WTC11 (cell line): ENCODE measurements around the gene ZSCAN25. TPM values are rescaled to one million over a fixed set of nuclear protein-coding genes. Genes with fewer than 3 reads are reported as not detected.

ENCODE experiments used
- ATAC-seq: fragments of 200-7000 bp; cut with Tn5 transposase; 2 replicates; pipeline ENCODE4 v1.10.0; 2021; ENCODE audit warnings: mild to moderate bottlenecking, moderate library complexity
- CTCF ChIA-PET: fragments of 300-600 bp; sonication (Branson Sonifier 250); formaldehyde crosslinking; loops from one replicate; lab custom pipeline; 2021; ENCODE audit warnings: antibody characterized with exemption; lab: Charles Lee
- POLR2A ChIA-PET: fragments of 350-600 bp; sonication (Branson Sonifier 250); formaldehyde crosslinking; loops from one replicate; lab custom pipeline; 2021; ENCODE audit warnings: antibody characterized with exemption; lab: Charles Lee
- DNase-seq: peaks from one replicate; pipeline ENCODE4 v3.0.0; 2021; ENCODE audit warnings: low spot score
- H3K27ac Mint-ChIP-seq: 2 replicates; pipeline ENCODE4 v1.8.0; 2021; ENCODE audit warnings: mixed read lengths
- H3K27me3 Mint-ChIP-seq: 2 replicates; pipeline ENCODE4 v1.8.0; 2021; ENCODE audit warnings: low read depth, mild to moderate bottlenecking, moderate library complexity, mixed read lengths
- H3K36me3 Mint-ChIP-seq: 2 replicates; pipeline ENCODE4 v1.8.0; 2021; ENCODE audit warnings: mixed read lengths
- H3K4me1 Mint-ChIP-seq: 2 replicates; pipeline ENCODE4 v1.8.0; 2022; ENCODE audit warnings: mixed read lengths
- H3K4me3 Mint-ChIP-seq: 2 replicates; pipeline ENCODE4 v1.8.0; 2021; ENCODE audit warnings: mild to moderate bottlenecking, moderate library complexity, mixed read lengths
- H3K9me3 Mint-ChIP-seq: 2 replicates; pipeline ENCODE4 v1.8.0; 2021; ENCODE audit warnings: mixed read lengths
- EMX1 ChIP-seq: fragments of 250-450 bp; sonication (Bioruptor Pico); IDR thresholded peaks from 2 replicates; pipeline ENCODE4 v1.8.0; 2021; ENCODE audit warnings: mild to moderate bottlenecking
- GABPB1 ChIP-seq: sonication (generic); formaldehyde crosslinking; IDR thresholded peaks from 2 replicates; pipeline ENCODE4 v1.8.1; 2023; ENCODE audit warnings: mild to moderate bottlenecking, missing genetic modification reagents
- GTF2I ChIP-seq: fragments of 250-450 bp; sonication (Bioruptor Pico); conservative IDR thresholded peaks from 2 replicates; pipeline ENCODE4 v1.4.0; 2021; ENCODE audit warnings: mild to moderate bottlenecking
- HMGA2 ChIP-seq: fragments of 250-450 bp; sonication (Bioruptor Pico); IDR thresholded peaks from 2 replicates; pipeline ENCODE4 v1.4.0; 2021; ENCODE audit warnings: mild to moderate bottlenecking, moderate library complexity
- NFATC4 ChIP-seq: fragments of 250-450 bp; sonication (Bioruptor Pico); IDR thresholded peaks from 2 replicates; pipeline ENCODE4 v1.9.0; 2021; ENCODE audit warnings: mild to moderate bottlenecking
- NFYB ChIP-seq: sonication (generic); formaldehyde crosslinking; conservative IDR thresholded peaks from 2 replicates; pipeline ENCODE4 v1.8.0; 2022; ENCODE audit warnings: low read depth, missing genetic modification reagents
- PRRX2 ChIP-seq: fragments of 250-450 bp; sonication (Bioruptor Pico); IDR thresholded peaks from 2 replicates; pipeline ENCODE4 v1.8.0; 2021; ENCODE audit warnings: mild to moderate bottlenecking
- RELA ChIP-seq: sonication (generic); formaldehyde crosslinking; IDR thresholded peaks from 2 replicates; pipeline ENCODE4 v1.8.1; 2022; ENCODE audit warnings: missing genetic modification reagents, mild to moderate bottlenecking, borderline replicate concordance
- RORB ChIP-seq: fragments of 250-450 bp; sonication (Bioruptor Pico); IDR thresholded peaks from 2 replicates; pipeline ENCODE4 v1.9.0; 2021; ENCODE audit warnings: mild to moderate bottlenecking
- TCF7 ChIP-seq: sonication (generic); formaldehyde crosslinking; IDR thresholded peaks from 2 replicates; pipeline ENCODE4 v1.8.0; 2022; ENCODE audit warnings: mild to moderate bottlenecking, low read depth, missing genetic modification reagents, moderate library complexity
- TP53 ChIP-seq: sonication (generic); formaldehyde crosslinking; IDR thresholded peaks from 2 replicates; pipeline ENCODE4 v1.8.1; 2023; ENCODE audit warnings: mild to moderate bottlenecking, missing genetic modification reagents
- ZNF121 ChIP-seq: sonication (generic); formaldehyde crosslinking; IDR thresholded peaks from 2 replicates; pipeline ENCODE4 v1.8.0; 2023; ENCODE audit warnings: missing genetic modification reagents
- ZNF396 ChIP-seq: fragments of 250-450 bp; sonication (Bioruptor Pico); IDR thresholded peaks from 2 replicates; pipeline ENCODE4 v1.8.0; 2021; ENCODE audit warnings: mild to moderate bottlenecking, moderate library complexity, borderline replicate concordance
- ZNF423 ChIP-seq: fragments of 250-450 bp; sonication (Bioruptor Pico); IDR thresholded peaks from 2 replicates; pipeline ENCODE4 v2.1.2; 2022; ENCODE audit warnings: mild to moderate bottlenecking, moderate library complexity
- ZNF671 ChIP-seq: fragments of 250-450 bp; sonication (Bioruptor Pico); IDR thresholded peaks from 2 replicates; pipeline ENCODE4 v1.8.0; 2021; ENCODE audit warnings: mild to moderate bottlenecking
- total RNA-seq: library from RNA; stranded (reverse); gene quantifications from 3 replicates; pipeline ENCODE4 v1.2.3, GENCODE V29; 2021
- TF ChIP-seq, protein P1 (sequence below): fragments of 200-600 bp; IDR thresholded peaks from 2 replicates; pipeline ENCODE4 v1.8.0; 2022; ENCODE audit warnings: antibody characterized with exemption
- TF ChIP-seq, protein P2 (sequence below): fragments of 250-450 bp; sonication (Bioruptor Pico); IDR thresholded peaks from 2 replicates; pipeline ENCODE4 v1.8.0; 2021; ENCODE audit warnings: mild to moderate bottlenecking
- TF ChIP-seq, protein P3 (sequence below): sonication (generic); formaldehyde crosslinking; IDR thresholded peaks from 2 replicates; pipeline ENCODE4 v1.8.0; 2022; ENCODE audit warnings: mild to moderate bottlenecking, missing genetic modification reagents
- TF ChIP-seq, protein P4 (sequence below): sonication (generic); formaldehyde crosslinking; IDR thresholded peaks from 2 replicates; pipeline ENCODE4 v1.8.1; 2023; ENCODE audit warnings: mild to moderate bottlenecking, moderate library complexity, missing genetic modification reagents
- TF ChIP-seq, protein P5 (sequence below): sonication (generic); formaldehyde crosslinking; IDR thresholded peaks from 2 replicates; pipeline ENCODE4 v1.8.0; 2023; ENCODE audit warnings: missing genetic modification reagents
- TF ChIP-seq, protein P6 (sequence below): sonication (generic); formaldehyde crosslinking; IDR thresholded peaks from 2 replicates; pipeline ENCODE4 v1.8.0; 2022; ENCODE audit warnings: mild to moderate bottlenecking, missing genetic modification reagents
- TF ChIP-seq, protein P7 (sequence below): sonication (generic); formaldehyde crosslinking; IDR thresholded peaks from 2 replicates; pipeline ENCODE4 v1.8.1; 2022; ENCODE audit warnings: missing genetic modification reagents, borderline replicate concordance

Gene ZSCAN25
- total RNA-seq, 1 experiment from 2014 or later: 20.1 TPM

DNA sequence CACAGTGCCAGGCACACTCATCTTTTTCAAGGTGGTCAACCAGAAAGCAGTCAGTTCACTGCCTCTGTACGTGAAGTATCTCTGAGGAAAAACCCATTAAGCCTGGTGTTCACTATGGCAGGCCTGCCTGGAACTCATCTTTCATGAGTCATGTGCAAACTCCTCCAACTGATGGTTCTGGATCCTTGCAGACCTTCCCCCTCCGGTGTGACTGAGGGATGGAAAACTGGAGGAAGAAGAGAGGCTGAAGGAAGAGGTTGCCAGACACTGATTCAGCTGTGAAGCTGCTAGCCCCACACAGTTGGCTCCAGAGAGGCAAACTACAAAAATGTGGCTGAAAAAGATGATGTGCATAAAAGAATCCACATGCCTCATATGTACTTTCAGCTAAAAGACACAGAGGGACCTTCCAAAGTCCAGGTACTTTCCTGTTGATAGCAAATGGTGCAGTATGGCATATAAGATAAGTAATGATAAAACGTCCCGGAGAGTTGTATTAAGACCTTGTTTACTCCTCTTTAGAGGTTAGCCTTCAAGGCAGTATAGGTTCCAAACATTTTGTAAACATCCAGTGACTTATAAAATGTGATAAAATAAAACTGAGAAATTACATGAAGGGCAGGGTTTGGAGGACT is 60.4 kb downstream of the ZSCAN25 start (continued):
- TF ChIP-seq, protein P1, sequence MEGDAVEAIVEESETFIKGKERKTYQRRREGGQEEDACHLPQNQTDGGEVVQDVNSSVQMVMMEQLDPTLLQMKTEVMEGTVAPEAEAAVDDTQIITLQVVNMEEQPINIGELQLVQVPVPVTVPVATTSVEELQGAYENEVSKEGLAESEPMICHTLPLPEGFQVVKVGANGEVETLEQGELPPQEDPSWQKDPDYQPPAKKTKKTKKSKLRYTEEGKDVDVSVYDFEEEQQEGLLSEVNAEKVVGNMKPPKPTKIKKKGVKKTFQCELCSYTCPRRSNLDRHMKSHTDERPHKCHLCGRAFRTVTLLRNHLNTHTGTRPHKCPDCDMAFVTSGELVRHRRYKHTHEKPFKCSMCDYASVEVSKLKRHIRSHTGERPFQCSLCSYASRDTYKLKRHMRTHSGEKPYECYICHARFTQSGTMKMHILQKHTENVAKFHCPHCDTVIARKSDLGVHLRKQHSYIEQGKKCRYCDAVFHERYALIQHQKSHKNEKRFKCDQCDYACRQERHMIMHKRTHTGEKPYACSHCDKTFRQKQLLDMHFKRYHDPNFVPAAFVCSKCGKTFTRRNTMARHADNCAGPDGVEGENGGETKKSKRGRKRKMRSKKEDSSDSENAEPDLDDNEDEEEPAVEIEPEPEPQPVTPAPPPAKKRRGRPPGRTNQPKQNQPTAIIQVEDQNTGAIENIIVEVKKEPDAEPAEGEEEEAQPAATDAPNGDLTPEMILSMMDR: no peak
- TF ChIP-seq GTF2I (CRISPR knock-in tag): no peak

DNA sequence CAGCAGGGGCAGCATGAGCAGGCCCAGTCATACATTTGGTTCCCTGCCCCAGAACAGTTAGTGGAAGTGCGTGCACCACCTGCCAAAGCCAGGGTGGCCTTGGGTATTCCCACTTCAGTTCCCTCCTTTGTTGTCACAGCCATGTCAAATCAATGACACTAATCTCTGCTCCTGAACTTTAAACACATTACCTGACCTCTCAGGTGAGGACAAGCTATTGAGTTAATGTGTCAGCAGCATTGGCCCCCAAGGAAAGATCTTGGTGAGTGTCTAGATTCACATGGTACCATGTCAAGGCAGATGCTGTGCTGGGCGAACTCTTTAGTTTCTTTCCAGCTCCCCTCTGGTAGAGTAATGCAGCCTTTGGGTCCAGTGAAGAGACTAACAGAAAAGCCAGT is 60.9 kb downstream of the ZSCAN25 start:
- POLR2A ChIA-PET: no interaction called here

DNA sequence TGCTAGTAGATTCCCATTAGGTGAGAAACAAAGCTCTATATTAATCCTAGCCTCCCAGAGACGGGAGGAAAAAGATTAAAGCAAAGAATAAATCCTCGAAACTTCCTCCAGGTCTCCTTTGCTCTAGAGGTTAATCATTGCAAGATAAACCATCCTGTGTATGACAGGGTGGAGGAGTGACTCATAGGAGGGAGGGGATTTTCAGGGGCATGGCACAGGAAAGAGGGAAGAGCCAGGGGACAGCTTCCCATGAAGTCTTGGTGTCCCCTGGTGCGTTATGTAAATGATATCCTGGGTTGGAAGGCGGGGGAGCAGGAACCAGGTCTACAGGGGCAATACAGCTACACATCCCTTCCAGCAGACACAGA is 62.3 kb downstream of the ZSCAN25 start:
- ATAC-seq (peak; percentile 48; the same call in 1 of the 2 replicates), DNase-seq (no peak)
- Mint-ChIP-seq H3K4me3 (no peak overlapping the region), H3K36me3 (no peaks in the 10 kb centered on the region), H3K9me3 (peaks cover 28% of the 10 kb centered on the region), H3K4me1 (peaks cover 17% of the 10 kb centered on the region), H3K27ac (no peak overlapping the region), H3K27me3 (peaks cover 10% of the 10 kb centered on the region)
- CTCF ChIA-PET: no interaction called here
- TF ChIP-seq, protein P2, sequence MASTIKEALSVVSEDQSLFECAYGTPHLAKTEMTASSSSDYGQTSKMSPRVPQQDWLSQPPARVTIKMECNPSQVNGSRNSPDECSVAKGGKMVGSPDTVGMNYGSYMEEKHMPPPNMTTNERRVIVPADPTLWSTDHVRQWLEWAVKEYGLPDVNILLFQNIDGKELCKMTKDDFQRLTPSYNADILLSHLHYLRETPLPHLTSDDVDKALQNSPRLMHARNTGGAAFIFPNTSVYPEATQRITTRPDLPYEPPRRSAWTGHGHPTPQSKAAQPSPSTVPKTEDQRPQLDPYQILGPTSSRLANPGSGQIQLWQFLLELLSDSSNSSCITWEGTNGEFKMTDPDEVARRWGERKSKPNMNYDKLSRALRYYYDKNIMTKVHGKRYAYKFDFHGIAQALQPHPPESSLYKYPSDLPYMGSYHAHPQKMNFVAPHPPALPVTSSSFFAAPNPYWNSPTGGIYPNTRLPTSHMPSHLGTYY: no peak
- TF ChIP-seq, protein P3, sequence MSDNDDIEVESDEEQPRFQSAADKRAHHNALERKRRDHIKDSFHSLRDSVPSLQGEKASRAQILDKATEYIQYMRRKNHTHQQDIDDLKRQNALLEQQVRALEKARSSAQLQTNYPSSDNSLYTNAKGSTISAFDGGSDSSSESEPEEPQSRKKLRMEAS (CRISPR knock-in tag): no peak
- TF ChIP-seq NFYB (CRISPR knock-in tag): no peak
- TF ChIP-seq HMGA2 (CRISPR knock-in tag): no peak
- TF ChIP-seq ZNF121: no peak
- TF ChIP-seq, protein P4, sequence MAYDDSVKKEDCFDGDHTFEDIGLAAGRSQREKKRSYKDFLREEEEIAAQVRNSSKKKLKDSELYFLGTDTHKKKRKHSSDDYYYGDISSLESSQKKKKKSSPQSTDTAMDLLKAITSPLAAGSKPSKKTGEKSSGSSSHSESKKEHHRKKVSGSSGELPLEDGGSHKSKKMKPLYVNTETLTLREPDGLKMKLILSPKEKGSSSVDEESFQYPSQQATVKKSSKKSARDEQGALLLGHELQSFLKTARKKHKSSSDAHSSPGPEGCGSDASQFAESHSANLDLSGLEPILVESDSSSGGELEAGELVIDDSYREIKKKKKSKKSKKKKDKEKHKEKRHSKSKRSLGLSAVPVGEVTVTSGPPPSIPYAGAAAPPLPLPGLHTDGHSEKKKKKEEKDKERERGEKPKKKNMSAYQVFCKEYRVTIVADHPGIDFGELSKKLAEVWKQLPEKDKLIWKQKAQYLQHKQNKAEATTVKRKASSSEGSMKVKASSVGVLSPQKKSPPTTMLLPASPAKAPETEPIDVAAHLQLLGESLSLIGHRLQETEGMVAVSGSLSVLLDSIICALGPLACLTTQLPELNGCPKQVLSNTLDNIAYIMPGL: no peak
- no peak for TF ChIP-seq ZNF396 (CRISPR knock-in tag)
- no peak for TF ChIP-seq ZNF423 (CRISPR knock-in tag)
- POLR2A ChIA-PET: no interaction called here

More for the DNA sequence above, 60.9 kb downstream of the ZSCAN25 start:
- ATAC-seq: no peak
- Mint-ChIP-seq H3K27ac (no peak overlapping the region), H3K36me3 (no peaks in the 10 kb centered on the region), H3K9me3 (peaks cover 18% of the 10 kb centered on the region), H3K27me3 (peaks cover 5% of the 10 kb centered on the region), H3K4me3 (no peak overlapping the region), H3K4me1 (peaks cover 17% of the 10 kb centered on the region)
- DNase-seq: no peak
- TF ChIP-seq GABPB1 (CRISPR knock-in tag): 0 out of 2 replicates have a peak, but pooled peaks have one; percentile 33
- no peak for TF ChIP-seq RELA (CRISPR knock-in tag)
- no peak for TF ChIP-seq NFATC4 (CRISPR knock-in tag)
- no peak for TF ChIP-seq EMX1 (CRISPR knock-in tag)
- no peak for TF ChIP-seq TCF7 (CRISPR knock-in tag)
- no peak for TF ChIP-seq ZNF396 (CRISPR knock-in tag)
- CTCF ChIA-PET: no interaction called here

DNA sequence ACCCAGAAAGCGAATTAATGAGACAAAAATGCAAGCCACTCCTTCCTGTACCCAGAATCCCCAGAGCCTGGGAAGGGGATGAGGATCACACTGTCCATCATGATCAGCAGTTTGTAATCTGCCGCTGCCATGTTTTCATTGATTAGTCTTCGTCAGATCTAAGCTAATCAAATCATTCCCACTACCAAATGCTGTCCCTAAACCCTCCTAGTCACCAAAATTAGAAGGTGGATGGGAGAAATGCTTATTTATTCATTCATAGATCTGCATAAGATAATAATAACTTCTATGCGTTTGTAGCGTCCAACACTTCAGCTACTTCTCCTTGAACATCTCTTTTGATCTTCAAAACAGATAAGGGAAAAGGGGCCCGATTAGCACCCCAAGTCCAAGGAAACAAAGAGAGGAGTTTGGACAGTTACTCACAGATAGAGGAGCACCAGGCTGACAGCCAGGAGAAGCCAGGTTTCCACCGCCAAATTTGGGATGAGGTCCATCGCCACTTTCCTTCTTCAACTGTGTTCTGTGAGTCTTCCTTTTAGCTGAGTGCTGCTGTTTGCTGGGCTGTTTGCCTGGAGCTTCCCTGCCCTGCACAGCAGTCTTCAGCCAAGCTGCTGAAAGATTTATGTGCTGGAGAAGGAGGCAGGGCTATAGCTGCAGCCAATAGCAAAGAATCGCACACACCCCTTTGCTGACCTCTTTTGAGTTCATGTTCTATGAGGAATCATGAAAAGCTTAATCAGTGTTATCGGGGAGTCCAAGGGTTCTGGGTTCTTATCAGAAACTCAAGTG is 62.9 kb downstream of the ZSCAN25 start, which contains the start of gene CYP3A5:
TSS of gene CYP3A5 (minus strand) at position 597 of the 792 bp plus-strand sequence. CDS start at position 497, 100 bp downstream.
- no peak within 1 kb of the TSS for H3K4me3 Mint-ChIP-seq
- peaks cover 17% of the 10 kb centered on the region for H3K4me1 Mint-ChIP-seq
- ChIA-PET POLR2A (no interaction called here), CTCF (no interaction called here)
- no peak within 1 kb of the TSS for H3K27ac Mint-ChIP-seq
- DNase-seq: no peak
- TF ChIP-seq, protein P5, sequence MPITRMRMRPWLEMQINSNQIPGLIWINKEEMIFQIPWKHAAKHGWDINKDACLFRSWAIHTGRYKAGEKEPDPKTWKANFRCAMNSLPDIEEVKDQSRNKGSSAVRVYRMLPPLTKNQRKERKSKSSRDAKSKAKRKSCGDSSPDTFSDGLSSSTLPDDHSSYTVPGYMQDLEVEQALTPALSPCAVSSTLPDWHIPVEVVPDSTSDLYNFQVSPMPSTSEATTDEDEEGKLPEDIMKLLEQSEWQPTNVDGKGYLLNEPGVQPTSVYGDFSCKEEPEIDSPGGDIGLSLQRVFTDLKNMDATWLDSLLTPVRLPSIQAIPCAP (CRISPR knock-in tag): no peak
- TF ChIP-seq RORB (CRISPR knock-in tag) (no peak), TP53 (CRISPR knock-in tag) (no peak), PRRX2 (CRISPR knock-in tag) (no peak), ZNF671 (CRISPR knock-in tag) (no peak)
- TF ChIP-seq, protein P6, sequence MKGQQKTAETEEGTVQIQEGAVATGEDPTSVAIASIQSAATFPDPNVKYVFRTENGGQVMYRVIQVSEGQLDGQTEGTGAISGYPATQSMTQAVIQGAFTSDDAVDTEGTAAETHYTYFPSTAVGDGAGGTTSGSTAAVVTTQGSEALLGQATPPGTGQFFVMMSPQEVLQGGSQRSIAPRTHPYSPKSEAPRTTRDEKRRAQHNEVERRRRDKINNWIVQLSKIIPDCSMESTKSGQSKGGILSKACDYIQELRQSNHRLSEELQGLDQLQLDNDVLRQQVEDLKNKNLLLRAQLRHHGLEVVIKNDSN: no peak
- TF ChIP-seq, protein P7, sequence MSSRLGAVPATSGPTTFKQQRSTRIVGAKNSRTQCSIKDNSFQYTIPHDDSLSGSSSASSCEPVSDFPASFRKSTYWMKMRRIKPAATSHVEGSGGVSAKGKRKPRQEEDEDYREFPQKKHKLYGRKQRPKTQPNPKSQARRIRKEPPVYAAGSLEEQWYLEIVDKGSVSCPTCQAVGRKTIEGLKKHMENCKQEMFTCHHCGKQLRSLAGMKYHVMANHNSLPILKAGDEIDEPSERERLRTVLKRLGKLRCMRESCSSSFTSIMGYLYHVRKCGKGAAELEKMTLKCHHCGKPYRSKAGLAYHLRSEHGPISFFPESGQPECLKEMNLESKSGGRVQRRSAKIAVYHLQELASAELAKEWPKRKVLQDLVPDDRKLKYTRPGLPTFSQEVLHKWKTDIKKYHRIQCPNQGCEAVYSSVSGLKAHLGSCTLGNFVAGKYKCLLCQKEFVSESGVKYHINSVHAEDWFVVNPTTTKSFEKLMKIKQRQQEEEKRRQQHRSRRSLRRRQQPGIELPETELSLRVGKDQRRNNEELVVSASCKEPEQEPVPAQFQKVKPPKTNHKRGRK: no peak
- TF ChIP-seq, all 79 proteins: peak for 0
- no peak; the same call in 1 of the 2 replicates for ATAC-seq
- Mint-ChIP-seq H3K27me3 (peaks cover 10% of the 10 kb centered on the region), H3K36me3 (no peaks in the 10 kb centered on the region), H3K9me3 (peaks cover 28% of the 10 kb centered on the region)
